Mesenchymal stem cell (in vitro differentiated cells and primary cell): ENCODE results near the gene MPZL1.

Experiments
- DNase-seq: peaks from one replicate; pipeline ENCODE4 v3.0.0-alpha.2; 2013
- H2AFZ ChIP-seq: one replicate; pipeline ENCODE4 v1.6.1; 2013; ENCODE audit warnings: low read depth, mild to moderate bottlenecking, control low read depth, inconsistent platforms, low read length, moderate library complexity
- H2AK5ac ChIP-seq: 2 replicates; pipeline ENCODE4 v1.6.1; 2013; ENCODE audit warnings: low read length, moderate library complexity, mild to moderate bottlenecking, inconsistent platforms; ENCODE audit not compliant: severe bottlenecking
- H2BK120ac ChIP-seq: one replicate; pipeline ENCODE4 v1.6.1; 2013; ENCODE audit warnings: low read depth, mild to moderate bottlenecking, inconsistent platforms, low read length, moderate library complexity
- H2BK12ac ChIP-seq, 2 experiments: one replicate each; pipeline ENCODE4 v1.6.1; 2013; ENCODE audit warnings: inconsistent platforms in 2 of 2, low read length in 2 of 2, mild to moderate bottlenecking in 2 of 2, moderate library complexity in 2 of 2, control low read depth in 1 of 2
- H2BK15ac ChIP-seq: one replicate; pipeline ENCODE4 v1.6.1; 2013; ENCODE audit warnings: mild to moderate bottlenecking, low read depth, inconsistent platforms; ENCODE audit not compliant: poor library complexity, severe bottlenecking
- H2BK5ac ChIP-seq: 2 replicates; pipeline ENCODE4 v1.6.1; 2013; ENCODE audit warnings: low read depth, mild to moderate bottlenecking, low read length, control low read depth, inconsistent platforms; ENCODE audit not compliant: poor library complexity, severe bottlenecking
- H3K14ac ChIP-seq, 2 experiments: one replicate each; pipeline ENCODE4 v1.6.1; 2013; ENCODE audit warnings: inconsistent platforms in 2 of 2, low read length in 2 of 2, control low read depth in 1 of 2, mild to moderate bottlenecking in 1 of 2, moderate library complexity in 1 of 2
- H3K18ac ChIP-seq, 2 experiments: one replicate each; pipeline ENCODE4 v1.6.1; 2013; ENCODE audit warnings: inconsistent platforms in 2 of 2, low read length in 2 of 2, control low read depth in 1 of 2, low read depth in 1 of 2, mild to moderate bottlenecking in 1 of 2
- H3K23ac ChIP-seq, 2 experiments: one replicate each; pipeline ENCODE4 v1.6.1; 2013; ENCODE audit warnings: inconsistent platforms in 2 of 2, low read length in 2 of 2, mild to moderate bottlenecking in 2 of 2, moderate library complexity in 2 of 2, control low read depth in 1 of 2
- H3K27ac ChIP-seq: 2 replicates; pipeline ENCODE4 v1.5.1; 2013; ENCODE audit warnings: mild to moderate bottlenecking, moderate library complexity, low read length, control low read depth, inconsistent platforms; ENCODE audit not compliant: poor library complexity, severe bottlenecking
- H3K27me3 ChIP-seq, 2 experiments: 2 replicates each; pipeline versions ENCODE4 v1.6.1 to v1.7.0; 2013; ENCODE audit warnings: low read length in 2 of 2, mild to moderate bottlenecking in 2 of 2, moderate library complexity in 2 of 2, control low read depth in 1 of 2, inconsistent platforms in 1 of 2; ENCODE audit not compliant: control insufficient read depth in 1 of 2, insufficient read depth in 1 of 2
- H3K36me3 ChIP-seq, 2 experiments: 2 replicates each; pipeline versions ENCODE4 v1.6.1 to v1.7.0; 2013; ENCODE audit warnings: low read length in 2 of 2, control low read depth in 1 of 2, inconsistent platforms in 1 of 2, low read depth in 1 of 2, mild to moderate bottlenecking in 1 of 2; ENCODE audit not compliant: insufficient read depth in 2 of 2, control insufficient read depth in 1 of 2
- H3K4ac ChIP-seq, 2 experiments: one replicate each; pipeline ENCODE4 v1.6.1; 2013; ENCODE audit warnings: inconsistent platforms in 2 of 2, low read length in 2 of 2, mild to moderate bottlenecking in 2 of 2, moderate library complexity in 2 of 2, control low read depth in 1 of 2, low read depth in 1 of 2
- H3K4me1 ChIP-seq: 2 replicates; pipeline ENCODE4 v1.6.1; 2013; ENCODE audit warnings: low read depth, low read length, control low read depth; ENCODE audit not compliant: control insufficient read depth, insufficient read depth
- H3K4me2 ChIP-seq: 2 replicates; pipeline ENCODE4 v1.6.1; 2013; ENCODE audit warnings: low read length, mild to moderate bottlenecking, inconsistent platforms; ENCODE audit not compliant: poor library complexity, severe bottlenecking
- H3K4me3 ChIP-seq, 2 experiments: 2 replicates each; pipeline versions ENCODE4 v1.5.1 to v1.7.0; 2013; ENCODE audit warnings: low read length in 2 of 2, mild to moderate bottlenecking in 2 of 2, control low read depth in 1 of 2, low read depth in 1 of 2; ENCODE audit not compliant: insufficient read depth in 1 of 2
- H3K79me1 ChIP-seq: replicated peaks from 2 replicates; pipeline ENCODE4 v1.6.1; 2013; ENCODE audit warnings: mild to moderate bottlenecking, control low read depth, low read length, inconsistent platforms; ENCODE audit not compliant: poor library complexity, severe bottlenecking
- H3K9ac ChIP-seq: 2 replicates; pipeline ENCODE4 v1.7.0; 2013; ENCODE audit warnings: mild to moderate bottlenecking, low read length, moderate library complexity
- H3K9me3 ChIP-seq: 2 replicates; pipeline ENCODE4 v1.7.0; 2013; ENCODE audit warnings: mild to moderate bottlenecking, low read length; ENCODE audit not compliant: control insufficient read depth
- H4K8ac ChIP-seq: one replicate; pipeline ENCODE4 v1.6.1; 2013; ENCODE audit warnings: inconsistent platforms, mild to moderate bottlenecking, low read length, moderate library complexity
- H4K91ac ChIP-seq: one replicate; pipeline ENCODE4 v1.6.1; 2013; ENCODE audit warnings: mild to moderate bottlenecking, low read length, inconsistent platforms
- WGBS: methylation state at CpG from one replicate; pipeline ENCODE4 v1.1.7; 2013; ENCODE audit warnings: mixed read lengths; 5-methylcytosine and 5-hydroxymethylcytosine counted together

The MPZL1 gene

GRCh38 chr1:167808690-167809089, 86.9 kb downstream of the MPZL1 start:
- Histone ChIP-seq H3K9ac (no peak overlapping the region), H3K18ac (no peak overlapping the region), H2BK12ac (no peak overlapping the region)

GRCh38 chr1:167812972-167813371, 91.2 kb downstream of the MPZL1 start:
- H4K8ac ChIP-seq, result no peak overlapping the region
- H3K4me1 ChIP-seq, result no peaks in the 10 kb centered on the region
- no peak overlapping the region for H3K4me3 ChIP-seq

More at GRCh38 chr1:167808690-167809089, 86.9 kb downstream of the MPZL1 start:
- Histone ChIP-seq H3K79me1 (no peaks in the 10 kb centered on the region), H2AK5ac (no peak overlapping the region), H2BK120ac (no peak overlapping the region), H3K9me3 (peaks cover 7% of the 10 kb centered on the region), H3K4me2 (no peak overlapping the region), H2BK15ac (no peak overlapping the region), H3K4me3 (no peak overlapping the region), H3K27ac (no peak overlapping the region), H3K36me3 (no peaks in the 10 kb centered on the region), H3K14ac (no peak overlapping the region), H3K23ac (no peak overlapping the region), H3K27me3 (no peaks in the 10 kb centered on the region), H3K4me1 (peaks cover 4% of the 10 kb centered on the region), H4K8ac (no peak overlapping the region), H2BK5ac (no peak overlapping the region), H2AFZ (no peak overlapping the region), H3K4ac (no peak overlapping the region), H4K91ac (no peak overlapping the region)
- DNase-seq, result no peak
- 63% methylated on average over 1 of the region's 3 CpGs for WGBS

GRCh38 chr1:167815650-167816049, 93.9 kb downstream of the MPZL1 start:
- Histone ChIP-seq H3K9me3 (peaks cover 18% of the 10 kb centered on the region), H3K4me3 (no peak overlapping the region), H2BK120ac (no peak overlapping the region), H4K8ac (no peak overlapping the region), H3K18ac (no peak overlapping the region), H3K4me1 (peaks cover 5% of the 10 kb centered on the region), H2BK5ac (no peak overlapping the region), H2BK15ac (no peak overlapping the region), H3K4me2 (no peak overlapping the region), H2AK5ac (no peak overlapping the region), H4K91ac (no peak overlapping the region), H3K4ac (no peak overlapping the region), H2BK12ac (no peak overlapping the region), H3K36me3 (no peaks in the 10 kb centered on the region), H3K14ac (no peak overlapping the region), H2AFZ (no peak overlapping the region), H3K79me1 (no peaks in the 10 kb centered on the region), H3K27ac (no peak overlapping the region), H3K23ac (no peak overlapping the region), H3K27me3 (no peaks in the 10 kb centered on the region), H3K9ac (no peak overlapping the region)
- DNase-seq, result no peak
- no CpG with 5 or more reads among the region's 1 CpG for WGBS

More at GRCh38 chr1:167812972-167813371, 91.2 kb downstream of the MPZL1 start:
- H3K18ac ChIP-seq, result no peak overlapping the region
- H3K27me3 ChIP-seq, result no peaks in the 10 kb centered on the region
- no peak overlapping the region for H2BK15ac ChIP-seq
- H3K9ac ChIP-seq, result no peak overlapping the region
- H2BK12ac ChIP-seq, result no peak overlapping the region
- peaks cover 18% of the 10 kb centered on the region for H3K9me3 ChIP-seq
- H3K27ac ChIP-seq, result no peak overlapping the region
- no peak overlapping the region for H3K23ac ChIP-seq
- no peak overlapping the region for H3K14ac ChIP-seq
- H2BK5ac ChIP-seq, result no peak overlapping the region
- no peak overlapping the region for H2AK5ac ChIP-seq
- no peak overlapping the region for H3K4me2 ChIP-seq
- DNase-seq, result no peak
- H3K36me3 ChIP-seq, result no peaks in the 10 kb centered on the region
- H4K91ac ChIP-seq, result no peak overlapping the region
- no peaks in the 10 kb centered on the region for H3K79me1 ChIP-seq
- H2BK120ac ChIP-seq, result no peak overlapping the region
- H2AFZ ChIP-seq, result no peak overlapping the region
- H3K4ac ChIP-seq, result no peak overlapping the region

- Histone ChIP-seq H3K4me3 (peak overlapping the region; percentile 20 to 59), H2AFZ (no peak overlapping the region)
- WGBS, result 12% methylated on average over 34 of the region's 35 CpGs
Measured at GRCh38 chr1:167819849-167820683, 98.3 kb downstream of the MPZL1 start.

More at GRCh38 chr1:167819849-167820683, 98.3 kb downstream of the MPZL1 start:
- DNase-seq, result peak; percentile 97
- no peak overlapping the region for H2BK12ac ChIP-seq
- no peak overlapping the region for H3K18ac ChIP-seq
- H3K27ac ChIP-seq, result peak overlapping the region; percentile 74
- no peak overlapping the region for H4K91ac ChIP-seq
- H3K79me1 ChIP-seq, result no peaks in the 10 kb centered on the region
- peaks cover 13% of the 10 kb centered on the region for H3K4me1 ChIP-seq
- no peak overlapping the region for H3K4ac ChIP-seq
- peak overlapping the region; percentile 19 for H2BK120ac ChIP-seq
- peak overlapping the region; percentile 82 for H3K9ac ChIP-seq
- H2AK5ac ChIP-seq, result no peak overlapping the region
- no peak overlapping the region for H3K23ac ChIP-seq
- H3K36me3 ChIP-seq, result no peaks in the 10 kb centered on the region
- H3K4me2 ChIP-seq, result peak overlapping the region; percentile 56
- peak overlapping the region; percentile 28 for H2BK15ac ChIP-seq
- no peaks in the 10 kb centered on the region for H3K27me3 ChIP-seq
- no peak overlapping the region for H4K8ac ChIP-seq
- H3K9me3 ChIP-seq, result peaks cover 9% of the 10 kb centered on the region
- peak overlapping the region; percentile 68 for H2BK5ac ChIP-seq
- no peak overlapping the region for H3K14ac ChIP-seq
